Forelimb muscle (tissue), 1 donor: ENCODE results near the gene SKIL. TPM values are rescaled to one million over a fixed set of nuclear protein-coding genes. Genes with fewer than 3 reads are reported as not detected.
A peak's percentile ranks its signal among the peaks of the same experiment; 100 is the strongest.
"Not testable (repeated sequence)": the region's sequence is repeated elsewhere in the genome, so short reads cannot be mapped to it uniquely, and the experiment has no call there.

ENCODE experiments used
- DNase-seq: peaks from one replicate; pipeline ENCODE4 v3.0.0-alpha.2; 2013; ENCODE audit warnings: low read depth
- polyA plus RNA-seq: library from polyadenylated mRNA; unstranded; fragments of 120-200 nt; gene quantifications from one replicate; pipeline ENCODE4 v1.2.1, GENCODE V29; 2013; ENCODE audit not compliant: insufficient read length

The SKIL gene, protein sequence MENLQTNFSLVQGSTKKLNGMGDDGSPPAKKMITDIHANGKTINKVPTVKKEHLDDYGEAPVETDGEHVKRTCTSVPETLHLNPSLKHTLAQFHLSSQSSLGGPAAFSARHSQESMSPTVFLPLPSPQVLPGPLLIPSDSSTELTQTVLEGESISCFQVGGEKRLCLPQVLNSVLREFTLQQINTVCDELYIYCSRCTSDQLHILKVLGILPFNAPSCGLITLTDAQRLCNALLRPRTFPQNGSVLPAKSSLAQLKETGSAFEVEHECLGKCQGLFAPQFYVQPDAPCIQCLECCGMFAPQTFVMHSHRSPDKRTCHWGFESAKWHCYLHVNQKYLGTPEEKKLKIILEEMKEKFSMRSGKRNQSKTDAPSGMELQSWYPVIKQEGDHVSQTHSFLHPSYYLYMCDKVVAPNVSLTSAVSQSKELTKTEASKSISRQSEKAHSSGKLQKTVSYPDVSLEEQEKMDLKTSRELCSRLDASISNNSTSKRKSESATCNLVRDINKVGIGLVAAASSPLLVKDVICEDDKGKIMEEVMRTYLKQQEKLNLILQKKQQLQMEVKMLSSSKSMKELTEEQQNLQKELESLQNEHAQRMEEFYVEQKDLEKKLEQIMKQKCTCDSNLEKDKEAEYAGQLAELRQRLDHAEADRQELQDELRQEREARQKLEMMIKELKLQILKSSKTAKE
- 28.2 TPM for polyA plus RNA-seq

DNA sequence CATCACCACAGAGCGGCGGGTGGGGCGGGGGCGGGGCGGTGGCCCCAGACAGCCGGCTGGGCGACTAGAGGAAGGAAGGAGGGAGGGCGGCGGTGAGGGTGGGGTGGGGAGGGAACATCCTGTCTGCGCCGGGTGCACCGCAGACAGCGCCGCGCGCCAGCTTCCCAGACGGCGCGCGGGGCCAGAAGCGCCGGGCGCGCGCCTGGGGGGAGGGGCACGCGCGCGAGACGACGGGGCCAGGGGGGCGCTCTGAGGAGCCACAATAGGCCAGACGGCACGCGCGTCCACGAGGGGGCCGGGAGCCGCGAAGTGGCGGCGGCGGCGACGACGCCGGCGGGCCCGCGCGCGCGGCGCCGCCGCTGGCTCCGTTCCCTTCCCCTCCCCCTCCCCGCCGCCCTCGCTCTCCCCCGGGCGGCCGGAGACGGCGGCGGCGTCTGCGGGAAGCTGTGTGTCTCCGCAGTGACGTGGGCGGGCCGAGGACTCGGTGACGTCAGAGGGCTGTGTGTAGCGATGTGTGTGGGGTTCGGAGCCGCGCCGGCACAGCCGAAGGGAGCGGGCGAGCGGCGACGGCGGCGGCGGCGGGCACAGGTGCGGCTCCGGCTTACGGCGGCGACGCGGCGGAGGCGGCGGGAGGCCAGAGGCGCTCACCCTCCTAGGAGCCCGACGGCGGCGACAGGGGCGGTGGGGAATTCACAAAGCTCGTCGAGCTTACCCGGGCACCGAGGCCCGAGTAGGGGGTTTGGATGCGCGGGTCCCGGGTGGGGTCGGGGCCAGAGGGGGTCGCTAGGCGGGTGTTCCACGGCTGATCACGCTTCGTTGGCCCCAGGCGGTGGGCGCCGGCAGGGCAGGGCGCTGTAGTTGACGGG is at the start of gene SKIL:
Gene SKIL, plus strand, starts transcription at position 540 of the 866 bp plus-strand sequence. CDS start 2,617 bp downstream, outside the sequence.
- DNase-seq: peak; percentile 75

DNA sequence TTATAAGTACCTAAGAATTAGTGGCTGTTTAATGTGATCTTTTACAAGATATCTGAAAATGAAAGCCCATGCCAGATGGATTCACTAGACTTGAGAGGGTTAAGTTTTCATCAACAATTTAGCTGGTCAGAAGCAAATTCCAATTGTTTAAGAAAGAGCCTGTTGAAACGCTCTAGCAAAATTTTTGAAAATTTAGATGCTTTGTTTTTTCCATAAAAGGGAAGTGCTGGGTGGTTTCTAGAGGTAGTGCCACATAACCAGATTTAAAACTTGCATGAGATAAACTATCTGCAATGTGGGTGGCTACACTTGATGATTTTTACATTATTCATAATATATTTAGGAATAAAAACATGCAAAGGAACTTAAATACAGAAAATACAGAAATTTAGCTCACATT is 48.5 kb upstream of the SKIL start:
- no peak for DNase-seq

DNA sequence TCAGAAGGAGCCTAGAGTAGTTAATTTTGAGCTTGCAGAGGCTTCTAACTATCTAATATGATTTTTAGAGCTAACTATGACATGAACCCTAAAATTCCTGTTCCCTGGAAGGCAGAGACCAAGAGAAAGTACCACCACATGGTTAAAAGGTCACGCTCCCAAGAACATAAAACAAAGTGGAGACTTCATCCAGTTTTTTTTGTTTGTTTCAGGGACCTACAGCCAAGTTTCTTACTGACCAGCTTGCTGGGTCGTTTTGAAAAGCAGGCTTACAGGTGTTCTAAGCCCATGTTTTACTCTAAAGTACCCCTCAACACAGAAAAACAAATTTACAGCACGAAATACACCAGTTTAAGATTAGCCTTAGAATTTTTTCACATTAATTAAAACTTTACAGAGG is 39.6 kb upstream of the SKIL start:
- no peak for DNase-seq

DNA sequence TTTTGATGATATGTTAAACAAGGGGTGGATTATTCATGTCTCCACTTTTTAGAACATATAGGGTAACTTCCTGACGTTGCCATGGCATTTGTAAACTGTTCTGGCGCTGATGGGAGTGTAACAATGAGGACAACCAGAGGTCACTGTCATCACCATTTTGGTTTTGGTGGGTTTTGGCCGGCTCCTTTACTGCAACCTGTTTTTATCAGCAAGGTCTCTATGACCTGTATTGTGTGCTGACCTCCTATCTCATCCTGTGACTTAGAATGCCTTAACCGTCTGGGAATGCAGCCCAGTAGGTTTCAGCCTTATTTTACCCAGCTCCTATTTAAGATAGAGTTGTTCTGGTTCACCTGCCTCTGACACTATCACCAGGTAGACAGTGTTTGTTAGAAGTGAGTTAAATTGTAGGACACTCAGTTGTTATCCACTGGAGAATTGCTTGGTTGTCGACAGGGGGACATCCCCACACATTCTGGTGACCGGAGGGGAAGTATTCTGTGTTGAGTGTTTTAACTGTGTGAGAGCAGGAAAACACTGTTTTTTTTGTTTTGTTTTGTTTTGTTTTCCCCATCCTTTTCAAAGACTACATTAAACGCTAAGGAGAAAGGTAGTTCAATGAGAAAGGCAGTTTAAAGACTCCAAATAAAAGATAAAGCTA is 36.9 kb upstream of the SKIL start:
- DNase-seq: no peak

DNA sequence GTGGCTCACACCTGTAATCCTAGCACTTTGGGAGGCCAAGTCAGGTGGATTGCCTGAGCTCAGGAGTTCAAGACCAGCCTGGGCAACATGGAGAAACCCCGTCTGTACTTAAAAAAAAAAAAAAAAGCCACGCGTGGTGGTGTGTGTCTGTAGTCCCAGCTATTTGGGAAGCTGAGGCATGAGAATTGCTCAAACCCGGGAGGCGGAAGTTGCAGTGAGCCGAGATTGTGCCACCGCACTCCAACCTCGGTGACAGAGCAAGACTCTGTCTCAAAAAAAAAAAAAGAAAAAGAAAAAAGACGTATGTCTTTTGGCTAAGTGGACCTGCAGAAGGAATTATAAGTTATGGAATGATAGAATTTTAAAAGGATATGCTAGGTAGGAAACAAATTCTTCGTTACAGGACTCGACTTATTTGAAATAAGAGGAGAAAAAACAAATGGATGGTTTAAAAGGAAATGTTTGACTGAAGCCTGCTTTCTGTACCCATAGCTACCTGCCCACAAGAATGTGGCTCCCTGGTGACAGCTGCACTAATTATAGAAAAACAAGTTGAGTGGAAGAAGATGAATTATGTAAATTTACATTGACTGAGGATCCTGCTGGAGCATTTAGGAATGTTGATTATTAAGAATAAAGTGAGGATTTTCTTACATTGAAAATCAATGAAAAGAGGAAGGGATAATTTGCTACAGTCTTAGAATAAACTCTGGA is 36.0 kb upstream of the SKIL start:
- DNase-seq: no peak

DNA sequence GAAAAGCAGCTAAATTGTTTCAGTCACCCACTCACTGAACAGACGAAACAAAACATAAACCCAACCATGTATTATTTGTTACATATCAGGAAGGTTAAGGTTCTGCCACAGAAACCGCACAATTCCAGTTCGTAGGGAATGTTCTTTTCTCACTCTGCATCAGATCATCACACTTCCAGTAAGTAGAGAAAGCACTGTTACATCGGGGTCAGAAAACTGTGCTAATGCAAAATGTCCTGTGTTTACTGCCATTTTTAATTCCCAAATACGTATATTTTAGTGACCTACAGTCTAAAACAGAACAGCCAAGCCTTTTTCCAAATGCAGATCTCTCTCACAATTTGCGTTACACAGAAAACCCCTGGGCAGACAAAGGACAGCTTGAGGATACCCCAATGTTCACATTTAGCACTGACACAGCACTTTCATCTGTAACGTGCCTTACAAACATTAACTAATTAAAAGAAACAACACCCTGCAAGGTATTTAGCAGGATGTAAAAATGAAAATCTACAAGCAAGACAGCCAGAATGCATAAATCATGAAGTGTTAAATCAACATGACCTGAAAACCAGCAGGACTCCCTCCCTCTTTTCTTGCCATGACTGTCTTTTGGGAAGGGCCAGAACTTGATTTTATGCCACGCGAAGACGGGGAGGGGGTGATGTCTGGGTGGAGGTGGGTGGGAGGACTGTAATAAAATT is 34.8 kb upstream of the SKIL start:
- DNase-seq: no peak

DNA sequence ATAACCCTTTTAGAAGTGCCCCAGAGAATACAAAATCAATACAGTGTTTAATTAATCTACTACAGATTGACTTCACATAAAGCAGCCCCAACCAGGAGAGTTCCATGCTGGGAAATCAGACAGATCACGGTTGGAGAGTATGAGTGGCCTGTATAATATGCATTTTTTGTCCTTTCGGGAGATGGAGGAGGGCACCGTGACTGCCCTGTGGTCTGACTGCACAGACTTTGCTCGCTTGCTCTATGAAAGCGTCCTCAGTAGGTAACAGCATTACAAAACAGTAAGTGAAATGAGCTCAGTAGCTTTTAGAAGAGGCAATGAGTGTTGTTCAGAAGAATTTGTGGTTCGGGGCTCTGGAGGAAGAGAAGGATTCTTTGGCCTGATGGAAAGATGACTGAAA is 34.2 kb upstream of the SKIL start:
- no peak for DNase-seq

DNA sequence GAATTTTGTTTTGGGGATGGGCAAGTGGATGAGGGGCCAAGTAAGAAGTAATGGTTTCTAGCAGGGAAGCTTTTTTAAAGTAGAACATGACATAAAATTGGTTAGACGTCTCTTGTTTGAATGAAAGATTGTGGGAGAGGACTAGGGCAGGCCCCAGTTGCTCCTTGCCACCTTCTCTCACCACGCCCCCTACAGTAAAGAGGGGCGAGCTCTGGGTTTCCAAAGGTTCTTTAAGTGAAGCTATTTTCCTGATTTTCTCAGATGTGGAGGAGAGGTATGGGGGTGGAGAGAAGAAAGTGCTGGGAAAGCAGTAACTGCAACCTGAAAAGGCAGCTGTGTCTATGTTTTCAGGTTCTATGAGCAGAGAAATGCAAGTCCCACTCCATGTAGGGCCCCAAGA is 32.6 kb upstream of the SKIL start:
- DNase-seq: no peak

DNA sequence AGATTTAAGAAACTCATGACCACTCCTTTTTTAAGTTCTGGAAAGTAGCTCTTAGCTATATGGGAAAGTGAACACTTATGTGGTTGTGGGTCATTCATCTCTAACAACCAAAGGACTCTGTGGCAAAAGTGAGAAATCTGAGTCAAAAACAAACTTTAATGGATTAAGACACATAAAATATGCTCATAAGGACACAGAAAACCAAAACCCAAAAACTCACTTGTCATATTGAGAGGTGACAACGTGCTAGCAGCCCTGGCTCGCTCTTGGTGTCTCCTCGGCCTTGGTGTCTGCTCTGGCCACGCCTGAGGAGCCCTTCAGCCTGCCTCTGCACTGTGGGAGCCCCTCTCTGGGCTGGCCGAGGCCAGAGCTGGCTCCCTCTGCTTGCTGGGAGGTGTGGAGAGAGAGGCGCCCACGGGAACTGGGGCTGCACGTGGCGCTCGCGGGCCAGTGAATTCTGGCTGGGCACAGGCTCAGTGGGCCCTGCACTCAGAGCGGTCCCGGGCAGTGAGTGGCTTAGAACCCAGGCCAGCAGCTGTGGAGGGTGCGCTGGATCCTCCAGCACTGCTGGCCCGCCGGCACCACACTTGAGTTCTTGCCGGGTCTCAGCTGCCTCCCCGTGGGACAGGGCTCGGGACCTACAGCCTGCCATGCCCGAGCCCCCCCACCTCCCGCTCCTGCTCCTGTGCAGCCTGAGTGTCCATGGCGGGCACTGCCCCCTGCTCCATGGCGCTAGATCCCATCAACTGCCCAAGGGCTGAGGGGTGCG is 30.3 kb upstream of the SKIL start:
- no peak for DNase-seq

DNA sequence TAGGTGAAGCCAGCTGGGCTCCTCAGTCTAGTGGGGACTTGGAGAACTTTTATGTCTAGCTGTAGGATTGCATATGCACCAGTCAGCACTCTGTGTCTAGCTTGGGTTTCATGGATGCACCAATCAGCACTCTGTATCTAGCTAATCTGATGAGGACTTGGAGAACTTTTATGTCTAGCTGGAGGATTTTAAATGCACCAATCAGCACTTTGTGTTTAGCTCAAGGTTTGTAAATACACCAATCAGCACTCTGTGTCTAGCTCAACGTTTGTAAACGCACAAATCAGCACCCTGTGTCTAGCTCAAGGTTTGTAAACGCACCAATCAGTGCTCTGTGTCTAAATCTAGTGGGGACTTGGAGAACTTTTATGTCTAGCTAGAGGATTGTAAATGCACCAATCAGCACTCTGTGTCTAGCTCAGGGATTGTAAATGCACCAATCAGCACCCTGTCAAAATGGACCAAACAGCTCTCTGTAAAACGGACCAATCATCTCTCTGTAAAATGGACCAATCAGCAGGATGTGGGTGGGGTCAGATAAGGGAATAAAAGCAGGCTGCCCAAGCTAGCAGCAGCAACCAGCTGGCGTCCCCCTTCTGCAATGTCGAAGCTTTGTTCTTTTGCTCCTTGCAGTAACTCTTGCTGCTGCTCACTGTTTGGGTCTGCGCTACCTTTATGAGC is 29.5 kb upstream of the SKIL start:
- DNase-seq: not testable (repeated sequence)

DNA sequence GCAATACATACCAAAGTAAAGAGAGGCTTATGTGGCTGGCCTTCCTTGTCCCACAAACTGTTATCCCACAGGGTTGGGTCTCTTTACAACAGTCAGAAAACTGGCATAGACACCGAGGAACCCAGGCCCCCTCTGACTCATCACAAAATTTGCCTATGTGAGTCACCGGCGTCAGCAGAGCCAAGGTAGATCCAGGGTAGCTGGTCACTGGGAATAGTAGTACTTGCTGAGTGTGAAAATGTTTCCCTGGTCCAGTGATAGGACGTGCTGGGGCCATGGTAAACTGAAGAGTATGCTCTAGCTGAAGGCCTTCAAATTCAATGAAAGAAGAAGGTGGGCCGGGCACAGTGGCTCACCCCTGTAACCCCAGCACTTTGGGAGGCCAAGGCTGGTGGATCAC is 27.1 kb upstream of the SKIL start:
- no peak for DNase-seq

DNA sequence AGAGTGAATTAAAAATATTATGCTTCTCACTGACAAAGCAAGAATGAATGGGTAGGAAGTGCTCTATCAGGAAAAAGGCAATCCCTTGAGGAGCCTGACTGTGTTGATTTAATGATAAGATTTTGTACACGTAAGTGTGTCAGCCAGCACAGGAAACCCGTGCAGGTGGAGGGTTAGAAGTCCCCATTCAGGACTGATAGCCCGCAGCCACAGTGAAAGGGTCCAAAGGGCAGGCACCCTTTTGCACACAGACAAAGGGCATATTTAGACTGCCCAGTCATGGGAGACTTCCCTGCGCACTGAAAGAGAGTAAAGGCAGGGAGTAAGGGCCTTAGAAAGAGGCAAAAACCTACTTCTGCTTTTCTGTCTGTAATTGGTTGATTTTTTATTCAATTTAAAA is 26.4 kb upstream of the SKIL start:
- no peak for DNase-seq

DNA sequence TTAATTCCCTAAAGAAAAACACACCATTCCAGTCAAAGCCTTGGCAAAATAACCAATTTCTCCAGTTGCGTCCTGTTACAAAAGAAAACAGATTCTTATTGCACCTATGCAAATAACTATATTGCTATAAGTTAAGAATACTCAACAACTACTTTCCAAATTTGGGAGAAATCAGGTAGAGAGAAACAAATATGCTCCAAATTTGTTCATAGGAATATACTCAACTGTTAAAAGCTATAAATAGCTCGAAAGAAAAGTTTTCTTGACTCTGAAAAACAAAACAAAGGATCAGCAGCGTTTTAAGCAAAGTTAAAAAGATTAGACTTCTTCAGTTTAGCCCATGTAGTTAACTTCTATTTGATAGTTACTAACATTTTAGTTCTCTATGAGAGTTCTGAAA is 20.1 kb upstream of the SKIL start:
- no peak for DNase-seq

DNA sequence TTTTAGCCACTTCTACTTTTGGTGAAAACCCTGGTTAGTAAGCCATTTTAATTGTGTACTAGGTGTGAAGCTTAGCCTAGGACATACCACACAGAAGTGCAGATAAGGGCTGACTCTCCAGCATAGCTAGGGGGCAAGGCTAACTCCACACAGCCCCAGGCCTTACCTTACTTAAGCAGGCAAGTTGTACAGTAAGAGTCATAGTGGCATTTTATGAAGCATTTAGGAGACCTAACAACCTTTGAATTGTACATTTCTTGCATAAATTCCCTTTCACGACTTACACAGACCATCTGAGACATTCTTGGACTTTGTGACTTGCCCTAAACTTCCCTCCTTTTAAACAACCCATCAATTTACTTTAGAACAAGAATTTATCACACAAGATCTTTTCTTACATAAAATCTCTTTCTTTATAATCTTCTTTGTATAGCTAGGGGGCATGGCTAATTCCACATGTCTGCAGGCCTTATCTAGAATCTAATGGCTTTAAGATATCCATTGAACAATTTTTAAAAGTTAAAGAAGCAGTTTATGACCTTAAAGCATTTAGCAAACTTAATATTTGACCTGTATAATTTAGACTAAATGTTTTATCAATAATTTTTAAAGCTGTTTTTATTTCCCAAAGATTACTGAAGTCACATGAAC is 18.7 kb upstream of the SKIL start:
- no peak for DNase-seq

DNA sequence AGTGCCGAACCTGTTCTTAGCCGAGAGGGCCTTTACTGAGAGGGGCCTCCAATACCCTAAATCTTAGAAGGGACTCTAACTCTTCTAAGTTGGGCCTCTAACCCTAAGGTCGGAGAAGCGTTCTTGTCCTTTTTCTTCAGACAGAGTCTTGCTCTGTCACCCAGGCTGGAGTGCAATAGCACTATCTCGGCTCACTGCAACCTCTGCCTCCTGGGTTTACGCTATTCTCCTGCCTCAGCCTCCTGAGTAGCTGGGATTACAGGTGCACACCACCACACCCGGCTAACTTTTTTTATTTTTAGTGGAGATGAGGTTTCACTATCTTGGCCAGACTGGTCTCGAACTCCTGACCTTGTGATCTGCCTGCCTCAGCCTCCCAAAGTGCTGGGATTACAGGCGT is 15.2 kb upstream of the SKIL start:
- not testable (repeated sequence) for DNase-seq

DNA sequence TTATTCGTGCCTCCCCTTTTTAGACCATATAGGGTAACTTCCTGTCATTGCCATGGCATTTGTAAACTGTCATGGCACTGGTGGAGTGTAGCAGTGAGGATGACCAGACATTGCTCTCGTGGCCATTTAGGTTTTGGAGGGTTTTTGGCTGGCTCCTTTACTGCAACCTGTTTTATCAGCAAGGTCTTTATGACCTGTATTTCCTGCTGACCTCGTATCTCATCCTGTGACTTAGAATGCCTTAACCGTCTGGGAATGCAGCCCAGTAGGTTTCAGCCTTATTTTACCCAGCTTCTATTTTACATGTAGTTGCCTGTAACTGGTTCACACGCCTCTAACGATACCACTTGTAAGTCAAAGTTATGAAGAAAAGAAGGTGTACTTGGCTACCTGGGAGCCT is 13.7 kb upstream of the SKIL start:
- not testable (repeated sequence) for DNase-seq

DNA sequence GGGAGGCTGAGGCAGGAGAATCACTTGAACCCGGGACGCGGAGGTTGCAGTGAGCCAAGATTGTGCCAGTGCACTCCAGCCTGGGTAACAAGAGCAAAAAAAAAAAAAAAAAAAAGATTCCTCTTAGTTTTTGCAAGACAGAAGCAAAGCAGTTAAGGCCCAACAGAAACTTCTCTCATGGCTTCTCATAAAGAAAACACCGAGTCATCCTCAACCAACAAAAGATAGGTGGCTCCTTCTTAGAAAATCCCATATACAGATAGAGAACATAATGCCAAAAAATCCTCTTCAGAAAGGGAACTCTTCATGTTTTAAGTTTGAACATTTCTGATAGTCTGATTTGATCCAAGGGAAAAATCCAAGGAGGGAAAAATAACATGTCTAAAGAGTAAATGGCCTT is 12.5 kb upstream of the SKIL start:
- DNase-seq: no peak
